Trophoblast cell (in vitro differentiated cells and primary cell): ENCODE data around the gene TRIM29.

Experiments
- DNase-seq, 2 donors: peaks; one replicate each; pipeline ENCODE4 v3.0.0-alpha.2; 2016
- H2AFZ ChIP-seq: 2 replicates; pipeline ENCODE4 v1.6.1; 2013; ENCODE audit warnings: low read length, moderate library complexity, mild to moderate bottlenecking; ENCODE audit not compliant: insufficient read depth, poor library complexity
- H2AK5ac ChIP-seq: 2 replicates; pipeline ENCODE4 v1.6.1; 2013; ENCODE audit warnings: mild to moderate bottlenecking, low read length
- H2BK120ac ChIP-seq: 2 replicates; pipeline ENCODE4 v1.6.1; 2013; ENCODE audit warnings: low read length, mild to moderate bottlenecking, moderate library complexity; ENCODE audit not compliant: insufficient read depth, poor library complexity
- H2BK12ac ChIP-seq: 2 replicates; pipeline ENCODE4 v1.6.1; 2013; ENCODE audit warnings: mild to moderate bottlenecking, low read length, moderate library complexity
- H2BK5ac ChIP-seq: 2 replicates; pipeline ENCODE4 v1.6.1; 2013; ENCODE audit warnings: low read length, low read depth, moderate library complexity, mild to moderate bottlenecking; ENCODE audit not compliant: poor library complexity
- H3K14ac ChIP-seq: 2 replicates; pipeline ENCODE4 v1.6.1; 2013; ENCODE audit warnings: mild to moderate bottlenecking, low read length
- H3K18ac ChIP-seq: 2 replicates; pipeline ENCODE4 v1.6.1; 2013; ENCODE audit warnings: mild to moderate bottlenecking, low read length
- H3K23ac ChIP-seq: 2 replicates; pipeline ENCODE4 v1.6.1; 2013; ENCODE audit warnings: low read length
- H3K27ac ChIP-seq: 2 replicates; pipeline ENCODE4 v1.5.1; 2013; ENCODE audit warnings: low read depth, mild to moderate bottlenecking, inconsistent platforms, low read length, moderate library complexity
- H3K27me3 ChIP-seq: 2 replicates; pipeline ENCODE4 v1.6.1; 2013; ENCODE audit warnings: inconsistent platforms, mild to moderate bottlenecking, low read length, moderate library complexity; ENCODE audit not compliant: insufficient read depth
- H3K36me3 ChIP-seq, 2 experiments: 1 replicate in 1 of 2; 2 replicates in 1 of 2; pipeline ENCODE4 v1.6.1; 2013; ENCODE audit warnings: low read length in 2 of 2, mild to moderate bottlenecking in 2 of 2, moderate library complexity in 1 of 2; ENCODE audit not compliant: insufficient read depth in 2 of 2, control insufficient read depth in 1 of 2
- H3K4ac ChIP-seq: 2 replicates; pipeline ENCODE4 v1.6.1; 2013; ENCODE audit warnings: low read depth, mild to moderate bottlenecking, low read length, moderate library complexity
- H3K4me1 ChIP-seq, 2 experiments: 1 replicate in 1 of 2; 2 replicates in 1 of 2; pipeline ENCODE4 v1.6.1; 2013; ENCODE audit warnings: low read length in 2 of 2, mild to moderate bottlenecking in 2 of 2, moderate library complexity in 1 of 2; ENCODE audit not compliant: insufficient read depth in 2 of 2, control insufficient read depth in 1 of 2
- H3K4me2 ChIP-seq: 2 replicates; pipeline ENCODE4 v1.6.1; 2013; ENCODE audit warnings: inconsistent platforms, mild to moderate bottlenecking, low read length, moderate library complexity
- H3K4me3 ChIP-seq: 2 replicates; pipeline ENCODE4 v1.5.1; 2013; ENCODE audit warnings: mild to moderate bottlenecking, low read depth, low read length, inconsistent platforms
- H3K79me1 ChIP-seq: one replicate; pipeline ENCODE4 v1.6.1; 2013; ENCODE audit warnings: low read length
- H3K79me2 ChIP-seq: 2 replicates; pipeline ENCODE4 v1.6.1; 2013; ENCODE audit warnings: low read length, mild to moderate bottlenecking; ENCODE audit not compliant: control insufficient read depth, insufficient read depth, poor library complexity
- H3K9ac ChIP-seq: 2 replicates; pipeline ENCODE4 v1.6.1; 2013; ENCODE audit warnings: mild to moderate bottlenecking, low read length
- H3K9me3 ChIP-seq: 2 replicates; pipeline ENCODE4 v1.6.1; 2013; ENCODE audit warnings: low read depth, mild to moderate bottlenecking, control low read depth, inconsistent platforms, low read length; ENCODE audit not compliant: insufficient read depth
- H4K12ac ChIP-seq: 2 replicates; pipeline ENCODE4 v1.6.1; 2013; ENCODE audit warnings: low read depth, mild to moderate bottlenecking, low read length, moderate library complexity
- H4K8ac ChIP-seq: 2 replicates; pipeline ENCODE4 v1.6.1; 2013; ENCODE audit warnings: low read depth, mild to moderate bottlenecking, low read length, moderate library complexity
- H4K91ac ChIP-seq: one replicate; pipeline ENCODE4 v1.6.1; 2013; ENCODE audit warnings: low read depth, mild to moderate bottlenecking, low read length, moderate library complexity
- WGBS: extraction: QIAGEN DNeasy Blood & Tissue Kit; methylation state at CpG from one replicate; pipeline ENCODE4 v1.1.7; 2013; ENCODE audit warnings: missing lambda C conversion rate; ENCODE audit not compliant: insufficient read length, insufficient coverage; ENCODE audit errors: extremely low coverage; 5-methylcytosine and 5-hydroxymethylcytosine counted together

The TRIM29 gene

DNA sequence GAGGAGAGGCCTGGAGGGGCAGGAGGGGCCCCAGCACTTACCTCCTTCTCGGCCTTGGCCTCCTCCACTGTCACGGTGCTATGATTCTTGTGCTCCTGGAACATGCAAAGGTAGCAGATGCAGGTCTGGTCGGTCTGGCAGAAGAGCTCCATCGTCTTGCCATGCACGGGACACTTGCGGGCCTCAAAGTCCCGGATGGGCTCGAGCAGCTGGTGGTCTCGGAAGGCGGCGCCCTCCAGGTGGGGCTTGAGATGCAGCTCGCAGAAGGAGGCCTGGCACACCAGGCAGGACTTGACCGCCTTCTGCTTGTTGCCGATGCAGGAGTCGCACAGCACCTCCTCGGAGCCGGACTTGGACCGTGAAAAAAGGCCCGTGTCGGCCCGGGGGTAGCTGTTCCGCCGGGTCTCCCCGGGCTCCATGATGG, 714 bp downstream of the TRIM29 start:
- no peaks in the 10 kb centered on the region for H3K27me3 ChIP-seq
- no peak overlapping the region for H4K8ac ChIP-seq
- no peak for DNase-seq
- H2BK5ac ChIP-seq, result no peak overlapping the region
- H3K18ac ChIP-seq, result no peak overlapping the region
- no peaks in the 10 kb centered on the region for H3K36me3 ChIP-seq
- H3K27ac ChIP-seq, result no peak overlapping the region
- no peak overlapping the region for H2AK5ac ChIP-seq
- H2AFZ ChIP-seq, result no peak overlapping the region
- H2BK12ac ChIP-seq, result no peak overlapping the region
- no peak overlapping the region for H4K12ac ChIP-seq
- no peak overlapping the region for H4K91ac ChIP-seq
- H3K79me1 ChIP-seq, result no peaks in the 10 kb centered on the region
- H3K79me2 ChIP-seq, result no peaks in the 10 kb centered on the region
- no CpG with 5 or more reads among the region's 24 CpGs for WGBS
- H3K9me3 ChIP-seq, result peaks cover 2% of the 10 kb centered on the region
- no peak overlapping the region for H3K23ac ChIP-seq
- no peak overlapping the region for H3K4me3 ChIP-seq
- no peak overlapping the region for H2BK120ac ChIP-seq
- peaks cover 2 to 3% of the 10 kb centered on the region in 2 experiments for H3K4me1 ChIP-seq
- H3K4ac ChIP-seq, result no peak overlapping the region
- H3K14ac ChIP-seq, result no peak overlapping the region
- H3K4me2 ChIP-seq, result no peak overlapping the region
- H3K9ac ChIP-seq, result no peak overlapping the region

GRCh38 chr11:120136356-120136755, 1.6 kb downstream of the TRIM29 start:
- WGBS, result no CpG with 5 or more reads among the region's 7 CpGs
- Histone ChIP-seq H3K4me3 (no peak overlapping the region), H3K4me2 (no peak overlapping the region), H3K4me1 (peaks cover 2 to 3% of the 10 kb centered on the region in 2 experiments), H4K8ac (no peak overlapping the region), H3K23ac (no peak overlapping the region), H2BK120ac (no peak overlapping the region), H3K27ac (no peak overlapping the region), H2BK12ac (no peak overlapping the region), H3K14ac (no peak overlapping the region), H3K36me3 (no peaks in the 10 kb centered on the region), H3K9ac (no peak overlapping the region), H3K9me3 (peaks cover 2% of the 10 kb centered on the region), H3K4ac (no peak overlapping the region), H3K79me1 (no peaks in the 10 kb centered on the region), H4K91ac (no peak overlapping the region), H2BK5ac (no peak overlapping the region), H3K79me2 (no peaks in the 10 kb centered on the region), H3K27me3 (no peaks in the 10 kb centered on the region), H4K12ac (no peak overlapping the region), H2AFZ (no peak overlapping the region), H2AK5ac (no peak overlapping the region), H3K18ac (no peak overlapping the region)
- DNase-seq, result no peak

DNA sequence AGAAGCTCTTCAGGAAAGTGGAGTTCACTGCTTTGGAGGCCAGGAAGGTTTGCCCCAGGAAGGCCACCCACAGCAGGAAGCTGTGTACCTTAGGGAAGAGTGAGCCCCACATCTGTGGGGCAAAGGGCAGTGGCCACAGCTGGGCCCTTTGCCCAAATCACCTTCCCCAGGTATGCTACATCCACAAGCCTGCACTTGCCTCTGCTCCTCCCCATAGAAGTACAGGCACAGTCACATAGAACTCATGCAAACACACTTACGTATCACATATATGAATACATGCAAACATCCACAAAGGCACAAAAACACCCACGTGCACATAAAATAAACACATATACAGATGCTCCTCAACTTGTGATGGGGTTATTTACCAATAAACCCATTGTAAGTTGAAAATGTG, 2.1 kb downstream of the TRIM29 start:
- Histone ChIP-seq H3K9ac (no peak overlapping the region), H3K27ac (no peak overlapping the region), H3K79me1 (no peaks in the 10 kb centered on the region), H4K91ac (no peak overlapping the region), H3K4me3 (no peak overlapping the region), H2AFZ (no peak overlapping the region), H2AK5ac (no peak overlapping the region), H3K4me1 (peaks cover 2 to 3% of the 10 kb centered on the region in 2 experiments), H3K79me2 (no peaks in the 10 kb centered on the region), H3K27me3 (no peaks in the 10 kb centered on the region), H2BK12ac (no peak overlapping the region), H4K8ac (no peak overlapping the region), H4K12ac (no peak overlapping the region), H3K18ac (no peak overlapping the region), H2BK120ac (no peak overlapping the region), H3K4me2 (no peak overlapping the region), H3K14ac (no peak overlapping the region), H3K9me3 (peaks cover 3% of the 10 kb centered on the region), H3K4ac (no peak overlapping the region), H3K36me3 (no peaks in the 10 kb centered on the region), H3K23ac (no peak overlapping the region), H2BK5ac (no peak overlapping the region)
- whole genome bisulfite sequencing, result no CpG with 5 or more reads among the region's 2 CpGs
- DNase-seq, result no peak

DNA sequence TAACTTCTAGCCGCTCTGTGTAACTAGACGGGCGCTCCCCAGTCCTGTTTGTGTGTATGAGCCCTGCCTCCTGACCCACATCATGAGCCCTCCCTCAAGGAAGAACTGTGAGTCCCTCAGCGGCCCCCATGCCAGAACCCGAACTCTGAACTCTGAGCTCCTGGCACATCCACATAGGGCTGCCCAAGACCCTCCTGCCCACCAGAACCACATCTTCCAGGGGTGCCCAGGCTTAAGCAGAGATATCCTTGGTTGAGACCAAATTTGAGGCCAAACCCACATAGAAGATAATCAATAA, 3.0 kb downstream of the TRIM29 start:
- H3K18ac ChIP-seq, result no peak overlapping the region
- no peaks in the 10 kb centered on the region for H3K36me3 ChIP-seq
- H3K4me3 ChIP-seq, result no peak overlapping the region
- H3K9ac ChIP-seq, result no peak overlapping the region
- no peak for DNase-seq
- H3K4me2 ChIP-seq, result no peak overlapping the region
- no peak overlapping the region for H3K23ac ChIP-seq
- no peak overlapping the region for H4K12ac ChIP-seq
- H3K79me1 ChIP-seq, result no peaks in the 10 kb centered on the region
- no peaks in the 10 kb centered on the region for H3K79me2 ChIP-seq
- no peak overlapping the region for H2BK12ac ChIP-seq
- no peak overlapping the region for H3K4ac ChIP-seq
- no peak overlapping the region for H3K14ac ChIP-seq
- no peak overlapping the region for H3K27ac ChIP-seq
- no CpG with 5 or more reads among the region's 5 CpGs for WGBS
- no peaks in the 10 kb centered on the region for H3K27me3 ChIP-seq
- no peak overlapping the region for H2AK5ac ChIP-seq
- H2BK5ac ChIP-seq, result no peak overlapping the region
- no peak overlapping the region for H4K91ac ChIP-seq
- H3K4me1 ChIP-seq, result peaks cover 2 to 3% of the 10 kb centered on the region in 2 experiments
- H4K8ac ChIP-seq, result no peak overlapping the region
- no peak overlapping the region for H2AFZ ChIP-seq
- no peak overlapping the region for H2BK120ac ChIP-seq
- H3K9me3 ChIP-seq, result peaks cover 3% of the 10 kb centered on the region
